Fibroblast of mammary gland (primary cell): ENCODE measurements around the gene GLMP.

Source experiments
- DNase-seq: peaks from one replicate; pipeline ENCODE4 v3.0.0-alpha.2; 2010; ENCODE audit warnings: low read depth
- H3K4me3 ChIP-seq: 2 replicates; pipeline ENCODE4 v1.5.1; 2011; ENCODE audit warnings: low read depth, mild to moderate bottlenecking, low read length, moderate library complexity; ENCODE audit not compliant: control insufficient read depth
- TF ChIP-seq, protein P1 (sequence below): conservative IDR thresholded peaks from 2 replicates; pipeline ENCODE4 v1.5.1; 2011; ENCODE audit warnings: low read depth, low read length, inconsistent platforms; ENCODE audit not compliant: control insufficient read depth, insufficient read depth

Gene GLMP

DNA sequence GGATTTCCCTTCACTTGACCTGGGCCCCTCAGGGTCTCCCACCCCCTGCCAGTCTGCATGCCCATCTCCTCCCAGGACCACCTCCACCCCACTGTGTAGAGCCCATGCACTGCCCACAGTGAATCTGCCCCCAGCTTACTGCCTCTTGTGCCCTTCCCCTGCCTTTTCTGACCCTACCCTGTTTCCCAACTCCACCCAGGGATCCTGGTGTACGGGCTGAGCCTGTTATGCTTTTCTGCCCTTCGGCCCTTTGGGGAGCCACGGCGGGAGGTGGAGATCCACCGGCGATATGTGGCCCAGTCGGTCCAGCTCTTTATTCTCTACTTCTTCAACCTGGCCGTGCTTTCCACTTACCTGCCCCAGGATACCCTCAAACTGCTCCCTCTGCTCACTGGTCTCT, 9.4 kb downstream of the GLMP start:
- no peak for DNase-seq
- TF ChIP-seq, protein P1, sequence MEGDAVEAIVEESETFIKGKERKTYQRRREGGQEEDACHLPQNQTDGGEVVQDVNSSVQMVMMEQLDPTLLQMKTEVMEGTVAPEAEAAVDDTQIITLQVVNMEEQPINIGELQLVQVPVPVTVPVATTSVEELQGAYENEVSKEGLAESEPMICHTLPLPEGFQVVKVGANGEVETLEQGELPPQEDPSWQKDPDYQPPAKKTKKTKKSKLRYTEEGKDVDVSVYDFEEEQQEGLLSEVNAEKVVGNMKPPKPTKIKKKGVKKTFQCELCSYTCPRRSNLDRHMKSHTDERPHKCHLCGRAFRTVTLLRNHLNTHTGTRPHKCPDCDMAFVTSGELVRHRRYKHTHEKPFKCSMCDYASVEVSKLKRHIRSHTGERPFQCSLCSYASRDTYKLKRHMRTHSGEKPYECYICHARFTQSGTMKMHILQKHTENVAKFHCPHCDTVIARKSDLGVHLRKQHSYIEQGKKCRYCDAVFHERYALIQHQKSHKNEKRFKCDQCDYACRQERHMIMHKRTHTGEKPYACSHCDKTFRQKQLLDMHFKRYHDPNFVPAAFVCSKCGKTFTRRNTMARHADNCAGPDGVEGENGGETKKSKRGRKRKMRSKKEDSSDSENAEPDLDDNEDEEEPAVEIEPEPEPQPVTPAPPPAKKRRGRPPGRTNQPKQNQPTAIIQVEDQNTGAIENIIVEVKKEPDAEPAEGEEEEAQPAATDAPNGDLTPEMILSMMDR, result no peak
- H3K4me3 ChIP-seq, result no peak overlapping the region

DNA sequence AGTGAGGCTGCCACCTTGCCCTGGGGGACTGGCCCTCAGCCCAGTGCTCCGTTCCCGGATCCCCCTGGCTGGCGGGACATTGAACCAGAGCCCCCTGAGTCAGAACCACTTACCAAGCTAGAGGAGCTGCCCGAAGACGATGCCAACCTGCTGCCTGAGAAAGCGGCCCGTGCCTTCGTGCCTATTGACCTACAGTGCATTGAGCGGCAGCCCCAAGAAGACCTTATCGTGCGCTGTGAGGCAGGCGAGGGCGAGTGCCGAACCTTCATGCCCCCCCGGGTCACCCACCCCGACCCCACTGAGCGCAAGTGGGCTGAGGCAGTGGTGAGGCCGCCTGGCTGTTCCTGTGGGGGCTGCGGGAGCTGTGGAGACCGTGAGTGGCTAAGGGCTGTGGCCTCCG, 10.0 kb downstream of the GLMP start:
- H3K4me3 ChIP-seq, result no peak overlapping the region

DNA sequence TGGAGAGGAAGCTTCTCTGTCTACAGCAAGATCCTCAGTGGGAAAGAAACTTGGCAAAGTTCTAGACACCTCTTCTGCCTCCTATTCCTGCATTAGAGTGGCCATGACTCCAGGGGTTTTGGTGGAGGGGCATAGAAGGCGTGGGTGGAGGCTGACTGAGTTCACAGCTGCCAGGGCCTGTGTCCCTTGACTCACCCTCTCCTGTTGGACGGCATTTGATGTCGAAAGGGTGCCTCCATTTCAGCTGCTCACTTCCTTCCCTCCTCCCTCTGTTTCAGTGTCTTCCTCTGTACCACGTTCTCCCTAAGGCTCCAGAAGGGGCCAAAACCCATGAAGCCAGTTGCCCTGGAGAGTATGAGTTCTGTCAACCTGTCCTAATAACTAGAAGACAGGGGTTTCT, 10.7 kb downstream of the GLMP start:
- DNase-seq, result peak; percentile 62
- TF ChIP-seq, protein P1, result no peak
- no peak overlapping the region for H3K4me3 ChIP-seq

More for the DNA sequence above, 10.0 kb downstream of the GLMP start:
- no peak for DNase-seq
- TF ChIP-seq, protein P1, result no peak

DNA sequence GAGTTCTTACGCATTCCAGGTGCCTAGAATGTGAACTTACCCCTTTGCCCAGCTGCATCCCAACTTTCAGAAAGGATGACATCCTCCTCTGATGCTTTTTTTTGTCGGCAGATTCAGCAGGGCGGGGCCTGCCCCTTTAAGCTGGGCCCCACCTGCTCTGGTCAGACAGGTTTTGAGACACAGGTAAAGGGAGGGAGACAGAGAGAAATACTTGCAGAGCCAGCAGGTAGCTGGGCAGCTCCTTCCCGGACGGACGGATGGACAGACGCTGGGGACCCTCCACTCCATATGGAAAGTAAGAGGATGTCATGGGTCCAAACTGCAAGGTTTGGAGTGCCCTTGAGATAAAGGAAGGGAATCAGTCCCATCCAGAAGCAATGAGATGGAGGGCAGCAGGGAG, 11.4 kb downstream of the GLMP start, which contains the start of gene TMEM79:
Gene TMEM79 (plus strand): TSS at position 214 of the 400 bp plus-strand sequence. CDS start 902 bp downstream, outside the sequence.
- TF ChIP-seq, protein P1, result no peak
- no peak for DNase-seq
- peak within 1 kb of the TSS; percentile 93 for H3K4me3 ChIP-seq

DNA sequence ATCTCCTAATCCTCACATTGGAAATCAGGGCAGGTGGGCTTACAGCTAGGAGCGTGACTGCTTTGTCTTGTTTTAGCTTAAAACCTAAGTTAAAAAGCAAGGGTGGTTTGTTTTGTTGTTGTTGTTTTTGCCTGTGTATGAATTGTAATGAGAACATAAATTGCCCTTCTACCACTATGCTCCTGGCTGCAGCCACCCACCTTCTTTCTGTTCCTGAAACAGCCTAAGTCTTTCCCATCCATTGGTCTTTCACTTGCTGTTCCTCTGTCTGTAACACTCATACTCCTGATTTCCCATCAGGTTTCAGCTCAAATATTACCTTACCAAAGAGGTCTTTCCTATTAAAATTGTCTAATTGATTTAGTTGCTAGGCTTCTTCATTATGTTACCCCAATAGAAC, 12.0 kb downstream of the GLMP start:
- TF ChIP-seq, protein P1, result no peak
- H3K4me3 ChIP-seq, result peak overlapping the region; percentile 93
- no peak for DNase-seq

DNA sequence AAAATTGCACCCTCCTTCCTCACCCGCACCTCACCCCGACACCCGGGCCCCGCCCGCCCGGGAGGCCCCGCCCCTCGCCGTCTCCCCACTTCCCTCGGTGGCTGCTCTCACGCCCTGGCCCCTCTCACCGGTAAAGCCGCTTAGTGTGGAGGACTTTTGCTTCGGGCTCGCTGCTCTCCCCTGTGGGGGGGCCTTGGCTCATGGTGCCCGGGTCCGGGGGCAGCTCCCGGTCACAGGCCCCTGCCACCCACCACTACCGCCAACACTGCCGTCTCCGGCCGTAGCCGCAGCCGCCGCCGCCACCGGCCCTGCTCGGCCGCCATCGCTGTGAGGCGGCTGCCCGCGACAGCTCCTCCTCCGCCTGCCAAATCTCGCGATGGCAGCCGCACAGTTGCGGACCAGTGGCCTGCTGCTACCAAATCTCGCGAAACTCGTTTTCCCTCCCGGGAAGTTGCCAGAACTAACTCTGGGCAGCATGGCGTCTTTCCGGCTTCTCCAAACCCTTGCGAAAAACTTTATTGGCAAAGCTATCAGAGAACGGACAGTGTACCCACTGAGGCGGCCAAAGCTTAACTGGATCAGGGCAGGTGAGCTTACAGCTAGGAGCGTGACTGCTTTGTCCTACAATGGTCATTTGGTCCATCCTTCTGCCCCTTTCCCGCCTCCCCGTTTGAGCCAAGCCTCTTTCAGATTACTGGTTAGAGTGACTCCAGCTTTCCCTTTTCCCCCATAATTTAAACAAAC, 12.8 kb downstream of the GLMP start, which contains the start of gene SMG5:
Gene SMG5 (minus strand): TSS at position 347 of the 744 bp plus-strand sequence. CDS start 145 bp downstream, at position 202.
- H3K4me3 ChIP-seq, result peak within 1 kb of the TSS; percentile 97
- peak; percentile 99 for DNase-seq
- TF ChIP-seq, protein P1, result no peak
